A549 (cell line): Measurements from ENCODE around the gene TPBG. TPM values are rescaled to one million over a fixed set of nuclear protein-coding genes. Genes with fewer than 3 reads are reported as not detected.
A peak's percentile ranks its signal among the peaks of the same experiment; 100 is the strongest.

Experiments
- ATAC-seq, 2 experiments: fragments of 200-7000 bp in 1 of 2; fragments of >200 bp in 1 of 2; cut with Nextera tagmentation in 1 of 2; cut with Tn5 transposase in 1 of 2; 3 replicates each; pipeline versions ENCODE4 v1.8.0 to v1.9.1; 2018 to 2020; ENCODE audit warnings: mild to moderate bottlenecking in 1 of 2, moderate library complexity in 1 of 2
- CTCF ChIA-PET: fragments of 300-600 bp; sonication (Branson Sonifier 250); formaldehyde crosslinking; extraction: SDS; loops from one replicate; lab custom pipeline; 2021; ENCODE audit warnings: antibody characterized with exemption, inconsistent platforms; lab: Yijun Ruan, JAX
- POLR2A ChIA-PET: fragments of 350-600 bp; formaldehyde crosslinking; extraction: SDS; loops from one replicate; lab custom pipeline; 2021; ENCODE audit warnings: antibody characterized with exemption, inconsistent platforms; lab: Yijun Ruan, JAX
- DNase-seq, 2 experiments: peaks; one replicate each; pipeline versions ENCODE4 v3.0.0 to v3.0.0-alpha.2; 2011 to 2016; ENCODE audit warnings: low read depth in 1 of 2, low spot score in 1 of 2
- FAIRE-seq: peaks from 2 replicates; lab custom pipeline; 2011; peaks lifted over from hg19 to GRCh38; lab: Jason Lieb, UNC
- H3K27ac ChIP-seq, 2 experiments: fragments of >200 bp; sonication (Bioruptor Twin); formaldehyde crosslinking; 3 replicates each; pipeline ENCODE4 v1.5.1; 2016 to 2017
- H3K4me1 ChIP-seq: fragments of >200 bp; sonication (Bioruptor Twin); formaldehyde crosslinking; 3 replicates; pipeline ENCODE4 v1.6.1; 2016
- H3K4me2 ChIP-seq: fragments of >200 bp; sonication (Bioruptor Twin); formaldehyde crosslinking; 3 replicates; pipeline ENCODE4 v1.6.1; 2016
- H3K4me3 ChIP-seq: fragments of >200 bp; sonication (Bioruptor Twin); formaldehyde crosslinking; 3 replicates; pipeline ENCODE4 v1.5.1; 2016
- H3K9me3 ChIP-seq: fragments of >200 bp; sonication (Bioruptor Twin); formaldehyde crosslinking; 3 replicates; pipeline ENCODE4 v1.6.1; 2016
- BHLHE40 ChIP-seq: IDR thresholded peaks from 2 replicates; pipeline ENCODE4 v1.6.1; 2012; ENCODE audit warnings: low read depth, low read length, inconsistent platforms
- CBX2 ChIP-seq: fragments of 200-600 bp; sonication (generic); IDR thresholded peaks from 2 replicates; pipeline ENCODE4 v1.6.1; 2016; ENCODE audit warnings: low read depth, mild to moderate bottlenecking, borderline replicate concordance
- CBX8 ChIP-seq: fragments of 200-600 bp; sonication (generic); IDR thresholded peaks from 2 replicates; pipeline ENCODE4 v1.6.1; 2016
- CEBPB ChIP-seq, 2 experiments: fragments of >200 bp in 1 of 2; sonication (Bioruptor Twin) in 1 of 2; formaldehyde crosslinking in 1 of 2; IDR thresholded peaks; 2 replicates each; pipeline ENCODE4 v1.6.1; 2012 to 2016
- E2F6 ChIP-seq: IDR thresholded peaks from 2 replicates; pipeline ENCODE4 v1.6.1; 2012; ENCODE audit warnings: low read depth, borderline replicate concordance
- EHF ChIP-seq: fragments of 250-450 bp; sonication (Bioruptor Pico); IDR thresholded peaks from 2 replicates; pipeline ENCODE4 v1.5.0; 2020; ENCODE audit warnings: mild to moderate bottlenecking
- FOXS1 ChIP-seq: fragments of 250-450 bp; sonication (Bioruptor Pico); IDR thresholded peaks from 2 replicates; pipeline ENCODE4 v1.5.0; 2020; ENCODE audit warnings: mild to moderate bottlenecking, moderate library complexity
- GATA3 ChIP-seq: IDR thresholded peaks from 2 replicates; pipeline ENCODE4 v1.6.1; 2012; ENCODE audit warnings: borderline replicate concordance
- HES2 ChIP-seq: fragments of >200 bp; sonication (Bioruptor Twin); formaldehyde crosslinking; IDR thresholded peaks from 2 replicates; pipeline ENCODE4 v1.6.1; 2016
- HMGXB4 ChIP-seq: fragments of 250-450 bp; sonication (Bioruptor Pico); IDR thresholded peaks from 2 replicates; pipeline ENCODE4 v1.5.0; 2021; ENCODE audit warnings: mild to moderate bottlenecking, moderate library complexity, borderline replicate concordance
- HOXA7 ChIP-seq: fragments of 250-450 bp; sonication (Bioruptor Pico); IDR thresholded peaks from 2 replicates; pipeline ENCODE4 v1.5.0; 2020; ENCODE audit warnings: mild to moderate bottlenecking, moderate library complexity
- JUN ChIP-seq, 2 experiments: fragments of >200 bp; sonication (Bioruptor Twin); formaldehyde crosslinking; IDR thresholded peaks; 2 replicates in 1 of 2; 3 replicates in 1 of 2; pipeline ENCODE4 v1.6.1; 2016 to 2017
- MAX ChIP-seq: IDR thresholded peaks from 2 replicates; pipeline ENCODE4 v1.6.1; 2012
- MAZ ChIP-seq: fragments of 150-350 bp; IDR thresholded peaks from 2 replicates; pipeline ENCODE4 v1.6.1; 2014; ENCODE audit warnings: antibody characterized with exemption, low read depth, low read length, borderline replicate concordance
- NPAS2 ChIP-seq: fragments of 250-450 bp; sonication (Bioruptor Pico); IDR thresholded peaks from 2 replicates; pipeline ENCODE4 v1.8.0; 2022; ENCODE audit warnings: mild to moderate bottlenecking, moderate library complexity, borderline replicate concordance
- NR3C1 ChIP-seq: fragments of >200 bp; sonication (Bioruptor Twin); formaldehyde crosslinking; IDR thresholded peaks from 3 replicates; pipeline ENCODE4 v1.6.1; 2017
- PBX3 ChIP-seq: IDR thresholded peaks from 2 replicates; pipeline ENCODE4 v1.6.1; 2012
- PHF8 ChIP-seq: fragments of 200-600 bp; sonication (generic); IDR thresholded peaks from 2 replicates; pipeline ENCODE4 v1.6.1; 2016; ENCODE audit warnings: low read depth, mild to moderate bottlenecking, antibody characterized with exemption, moderate library complexity, borderline replicate concordance
- POLR2A ChIP-seq: IDR thresholded peaks from 2 replicates; pipeline ENCODE4 v1.6.1; 2012; ENCODE audit warnings: mild to moderate bottlenecking, low read length
- POLR2AphosphoS2 ChIP-seq: conservative IDR thresholded peaks from 2 replicates; pipeline ENCODE4 v1.6.1; 2012; ENCODE audit warnings: low read length, improper control_type of control experiment, inconsistent platforms
- RAD21 ChIP-seq, 2 experiments: fragments of >200 bp in 1 of 2; sonication (Bioruptor Twin) in 1 of 2; formaldehyde crosslinking in 1 of 2; IDR thresholded peaks in 1 of 2; conservative IDR thresholded peaks in 1 of 2; 2 replicates in 1 of 2; 3 replicates in 1 of 2; pipeline ENCODE4 v1.6.1; 2012 to 2018; ENCODE audit warnings: inconsistent platforms in 1 of 2
- RARB ChIP-seq: fragments of 250-450 bp; sonication (Bioruptor Pico); IDR thresholded peaks from 2 replicates; pipeline ENCODE4 v1.8.0; 2021; ENCODE audit warnings: mild to moderate bottlenecking, moderate library complexity
- RCOR1 ChIP-seq: fragments of 150-350 bp; IDR thresholded peaks from 2 replicates; pipeline ENCODE4 v1.6.1; 2014; ENCODE audit warnings: antibody characterized with exemption, low read length, low read depth
- RNF2 ChIP-seq: fragments of 200-600 bp; sonication (generic); IDR thresholded peaks from 2 replicates; pipeline ENCODE4 v1.6.1; 2016; ENCODE audit warnings: low read depth, mild to moderate bottlenecking, antibody characterized with exemption, moderate library complexity, borderline replicate concordance
- SREBF2 ChIP-seq: fragments of 450-650 bp; IDR thresholded peaks from 2 replicates; pipeline ENCODE4 v1.6.1; 2014; ENCODE audit warnings: mild to moderate bottlenecking, moderate library complexity
- TFCP2L1 ChIP-seq: fragments of 250-450 bp; sonication (Bioruptor Pico); IDR thresholded peaks from 2 replicates; pipeline ENCODE4 v1.5.0; 2021; ENCODE audit warnings: mild to moderate bottlenecking
- ZC3H11A ChIP-seq: fragments of 450-650 bp; IDR thresholded peaks from 2 replicates; pipeline ENCODE4 v1.6.1; 2014; ENCODE audit warnings: antibody characterized with exemption, mild to moderate bottlenecking
- ZFP36 ChIP-seq: fragments of 450-650 bp; IDR thresholded peaks from 2 replicates; pipeline ENCODE4 v1.6.1; 2014; ENCODE audit warnings: borderline replicate concordance; ENCODE audit not compliant: partially characterized antibody
- ZSCAN20 ChIP-seq: fragments of 250-450 bp; sonication (Bioruptor Pico); IDR thresholded peaks from 2 replicates; pipeline ENCODE4 v1.8.0; 2022; ENCODE audit warnings: mild to moderate bottlenecking, moderate library complexity
- WGBS: methylation state at CpG from one replicate; pipeline ENCODE4 v1.1.6; 2017; ENCODE audit errors: missing lambda C conversion rate; 5-methylcytosine and 5-hydroxymethylcytosine counted together
- polyA plus RNA-seq, 4 experiments: library from polyadenylated mRNA; depleted of rRNA in 3 of 4; stranded (reverse); fragments of >200 nt; fragmentation: RNase III in 1 of 4; extraction: RNeasy Plus Mini Kit Qiagen cat#74134 plus additional on column Dnase treatment in 1 of 4; gene quantifications; 2 replicates in 3 of 4; 3 replicates in 1 of 4; pipeline ENCODE4 v1.2.3, GENCODE V29; 2011 to 2017

TPBG gene
- polyA plus RNA-seq, 2 of the 4 experiments (the other 2 are of a cell fraction): 33.2 to 47.1 TPM

GRCh38 chr6:82348130-82348529 lies 15.5 kb upstream of the TPBG start:
- no peak overlapping the region for H3K27ac ChIP-seq
- peaks cover 7% of the 10 kb centered on the region; the same call in 1 of the 3 replicates for H3K4me1 ChIP-seq
- CTCF ChIA-PET: no interaction called here
- H3K4me3 ChIP-seq: no peak overlapping the region
- peak in 1 of 2 experiments; percentile 22 for DNase-seq
- 88% methylated on average over 6 of the region's 6 CpGs for WGBS
- H3K4me2 ChIP-seq: no peak overlapping the region
- peak in 1 of 2 experiments; percentile 35; a peak in 1 of 6 replicates for ATAC-seq
- FAIRE-seq: no peak
- TF ChIP-seq POLR2AphosphoS2: no peak
- no peak for TF ChIP-seq FOXS1 (CRISPR knock-in tag)
- no peak for TF ChIP-seq HOXA7 (CRISPR knock-in tag)
- TF ChIP-seq MAX: no peak
- no peak for TF ChIP-seq ZSCAN20 (CRISPR knock-in tag)
- TF ChIP-seq PBX3: no peak
- TF ChIP-seq SREBF2: no peak
- TF ChIP-seq JUN (IDR thresholded peaks at IDR 0.05): no peak
- TF ChIP-seq CBX8: no peak
- no peak for TF ChIP-seq HES2
- no peak for TF ChIP-seq PHF8
- no peak for TF ChIP-seq EHF
- no peak for TF ChIP-seq RARB
- TF ChIP-seq E2F6: no peak
- no peak for TF ChIP-seq RCOR1
- TF ChIP-seq, all 56 proteins: peak for 0
- POLR2A ChIA-PET: no interaction called here
- no peaks in the 10 kb centered on the region for H3K9me3 ChIP-seq

- peaks cover 7% of the 10 kb centered on the region; the same call in 1 of the 3 replicates for H3K4me1 ChIP-seq
- 66% methylated on average over 2 of the region's 2 CpGs for WGBS
- POLR2A ChIA-PET: no interaction called here
- no peaks in the 10 kb centered on the region for H3K9me3 ChIP-seq
- H3K4me2 ChIP-seq: no peak overlapping the region
- ATAC-seq (no peak), FAIRE-seq (no peak), DNase-seq (no peak)
- H3K4me3 ChIP-seq: no peak overlapping the region
- CTCF ChIA-PET: no interaction called here
- TF ChIP-seq ZC3H11A (no peak), MAX (no peak), POLR2A (no peak), CBX2 (no peak), BHLHE40 (no peak), RNF2 (no peak), FOXS1 (CRISPR knock-in tag) (no peak), RAD21 (conservative IDR thresholded peaks at IDR 0.05 in 1 of 2, IDR thresholded peaks at IDR 0.05 in 1 of 2) (no peak)
- H3K27ac ChIP-seq: no peak overlapping the region
These were observed 9.8 kb upstream of the TPBG start for GRCh38 chr6:82353848-82354247.

GRCh38 chr6:82360552-82360951 lies 3.1 kb upstream of the TPBG start:
- POLR2A ChIA-PET: no interaction called here
- FAIRE-seq (no peak), ATAC-seq (no peak), DNase-seq (no peak)
- CTCF ChIA-PET: no interaction called here
- no peak overlapping the region for H3K4me2 ChIP-seq
- H3K4me1 ChIP-seq: peaks cover 4% of the 10 kb centered on the region; the same call in 2 of the 3 replicates
- no peak overlapping the region for H3K27ac ChIP-seq
- 55% methylated on average over 2 of the region's 2 CpGs for WGBS
- no peak overlapping the region for H3K4me3 ChIP-seq
- H3K9me3 ChIP-seq: no peaks in the 10 kb centered on the region
- no peak for TF ChIP-seq ZFP36
- no peak for TF ChIP-seq POLR2AphosphoS2
- TF ChIP-seq NPAS2 (CRISPR knock-in tag): no peak
- no peak for TF ChIP-seq FOXS1 (CRISPR knock-in tag)
- TF ChIP-seq NR3C1: no peak
- no peak for TF ChIP-seq TFCP2L1
- TF ChIP-seq RAD21 (conservative IDR thresholded peaks at IDR 0.05 in 1 of 2, IDR thresholded peaks at IDR 0.05 in 1 of 2): no peak
- TF ChIP-seq HMGXB4 (CRISPR knock-in tag): no peak
- TF ChIP-seq PHF8: no peak
- no peak for TF ChIP-seq MAZ
- TF ChIP-seq EHF: no peak
- TF ChIP-seq JUN (IDR thresholded peaks at IDR 0.05): no peak
- no peak for TF ChIP-seq GATA3
- TF ChIP-seq CEBPB (IDR thresholded peaks at IDR 0.05): no peak
- no peak for TF ChIP-seq RARB
